ENCODE results near the gene ANTXRL.
"Not testable (repeated sequence)": the region's sequence is repeated elsewhere in the genome, so short reads cannot be mapped to it uniquely, and the experiment has no call there.

DNA sequence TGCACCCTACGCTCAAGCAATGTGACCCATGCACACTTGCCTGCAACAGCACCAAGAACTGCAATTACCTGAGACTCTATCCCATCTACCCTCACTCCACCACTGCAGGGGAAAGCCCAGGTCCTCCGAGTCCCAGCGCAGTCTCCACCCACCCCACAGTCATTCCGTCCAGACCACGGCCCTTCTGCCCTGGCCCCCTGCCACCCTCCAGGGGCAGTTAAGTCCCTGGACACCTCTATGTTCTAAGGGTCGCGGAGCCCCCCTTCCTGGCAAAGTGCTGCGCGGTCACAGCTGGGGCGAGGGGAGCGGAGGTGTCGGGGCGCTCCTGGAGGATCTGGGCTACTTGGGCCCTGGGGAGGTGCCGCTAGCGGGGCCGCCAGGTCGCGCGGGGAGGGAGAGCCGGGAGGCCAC is 4.4 kb upstream of the ANTXRL start:
- not testable (repeated sequence) for TF ChIP-seq RAD21 (IDR thresholded peaks at IDR 0.05; ENCODE audit: low read length); POLR2AphosphoS5 (IDR thresholded peaks at IDR 0.05; ENCODE audit: low read depth, low read length); CTCF (IDR thresholded peaks at IDR 0.05); RCOR1 (IDR thresholded peaks at IDR 0.05; ENCODE audit: low read length); JUND (IDR thresholded peaks at IDR 0.05); EP300 (IDR thresholded peaks at IDR 0.05; ENCODE audit: borderline replicate concordance in 1 of 2, low read depth in 1 of 2, low read length in 1 of 2); MXI1 (IDR thresholded peaks at IDR 0.05; ENCODE audit: low read depth, low read length); ZBTB33 (IDR thresholded peaks at IDR 0.05; ENCODE audit: borderline replicate concordance, low read depth); TAF1 (IDR thresholded peaks at IDR 0.05; ENCODE audit: borderline replicate concordance, low read depth, low read length)
